HepG2 (cell line): Measurements from ENCODE around the gene KIF3C. TPM values are rescaled to one million over a fixed set of nuclear protein-coding genes. Genes with fewer than 3 reads are reported as not detected.

ENCODE experiments used
- ATF7-NPFF ChIP-seq: sonication (generic); formaldehyde crosslinking; IDR thresholded peaks from 2 replicates; pipeline ENCODE4 v1.8.1; 2023; ENCODE audit warnings: mild to moderate bottlenecking, low read depth, missing genetic modification reagents, moderate library complexity
- CHD4 ChIP-seq: fragments of 200-600 bp; sonication (generic); IDR thresholded peaks from 2 replicates; pipeline ENCODE4 v1.7.0; 2017; ENCODE audit warnings: mild to moderate bottlenecking, low read length, borderline replicate concordance
- GPBP1L1 ChIP-seq: sonication (generic); formaldehyde crosslinking; IDR thresholded peaks from 2 replicates; pipeline ENCODE4 v1.5.0; 2020; ENCODE audit warnings: mild to moderate bottlenecking, missing genetic modification reagents
- NR2F6 ChIP-seq, 2 experiments: IDR thresholded peaks; 2 replicates each; pipeline ENCODE4 v1.6.1; 2016; ENCODE audit warnings: antibody characterized with exemption in 1 of 2, mild to moderate bottlenecking in 1 of 2
- RAD21 ChIP-seq: fragments of 450-650 bp; formaldehyde crosslinking; IDR thresholded peaks from 2 replicates; pipeline ENCODE4 v1.5.0; 2020; ENCODE audit warnings: mild to moderate bottlenecking
- STAT5B ChIP-seq: sonication (generic); formaldehyde crosslinking; IDR thresholded peaks from 2 replicates; pipeline ENCODE4 v1.4.0; 2020; ENCODE audit warnings: missing genetic modification reagents
- ZNF350 ChIP-seq: sonication (generic); formaldehyde crosslinking; IDR thresholded peaks from 2 replicates; pipeline ENCODE4 v1.4.0; 2020; ENCODE audit warnings: mild to moderate bottlenecking, low read depth, missing genetic modification reagents, borderline replicate concordance
- ZNF382 ChIP-seq: sonication (generic); formaldehyde crosslinking; IDR thresholded peaks from 2 replicates; pipeline ENCODE4 v1.5.0; 2020; ENCODE audit warnings: missing genetic modification reagents, mild to moderate bottlenecking, borderline replicate concordance
- ZNF550 ChIP-seq: sonication (generic); formaldehyde crosslinking; IDR thresholded peaks from 2 replicates; pipeline ENCODE4 v1.4.0; 2020; ENCODE audit warnings: mild to moderate bottlenecking, missing genetic modification reagents, borderline replicate concordance
- ZSCAN20 ChIP-seq: sonication (generic); formaldehyde crosslinking; IDR thresholded peaks from 2 replicates; pipeline ENCODE4 v1.4.0; 2020; ENCODE audit warnings: missing genetic modification reagents, mild to moderate bottlenecking, borderline replicate concordance
- ZSCAN21 ChIP-seq: sonication (generic); formaldehyde crosslinking; IDR thresholded peaks from 2 replicates; pipeline ENCODE4 v1.8.0; 2022; ENCODE audit warnings: mild to moderate bottlenecking, missing genetic modification reagents, moderate library complexity, borderline replicate concordance
- polyA plus RNA-seq, 8 experiments: library from polyadenylated mRNA; depleted of rRNA in 3 of 8; stranded (reverse) in 7 of 8; unstranded in 1 of 8; fragments of >200 nt; fragmentation: Illumina TruSeq in 4 of 8; extraction: Trizol in 4 of 8; gene quantifications; 2 replicates each; pipeline versions ENCODE4 v1.2.1 to v1.2.3, GENCODE V29; 2011 to 2016; ENCODE audit warnings: low read depth in 4 of 8, missing spikeins in 1 of 8, mixed read lengths in 1 of 8; ENCODE audit not compliant: insufficient read depth in 1 of 8
- total RNA-seq, 5 experiments: library from RNA; depleted of rRNA; stranded (reverse); fragments of >200 nt; fragmentation: Illumina TruSeq; extraction: Trizol; gene quantifications; 2 replicates each; pipeline ENCODE4 v1.2.3, GENCODE V29; 2016; ENCODE audit warnings: low read depth in 1 of 5
- TF ChIP-seq, protein P1 (sequence below), 2 experiments: sonication (generic) in 1 of 2; formaldehyde crosslinking in 1 of 2; IDR thresholded peaks; 2 replicates each; pipeline versions ENCODE4 v1.4.0 to v1.6.1; 2016 to 2020; ENCODE audit warnings: borderline replicate concordance in 1 of 2, low read depth in 1 of 2, mild to moderate bottlenecking in 1 of 2, missing genetic modification reagents in 1 of 2
- TF ChIP-seq, protein P2 (sequence below): sonication (generic); formaldehyde crosslinking; IDR thresholded peaks from 2 replicates; pipeline ENCODE4 v1.5.1; 2020; ENCODE audit warnings: missing genetic modification reagents, mild to moderate bottlenecking, borderline replicate concordance
- TF ChIP-seq, protein P3 (sequence below): sonication (generic); formaldehyde crosslinking; IDR thresholded peaks from 2 replicates; pipeline ENCODE4 v1.8.1; 2023; ENCODE audit warnings: mild to moderate bottlenecking, missing genetic modification reagents
- TF ChIP-seq, protein P4 (sequence below), 2 experiments: fragments of 450-650 bp in 1 of 2; sonication (generic) in 1 of 2; formaldehyde crosslinking; IDR thresholded peaks; 2 replicates each; pipeline versions ENCODE4 v1.5.0 to v1.8.0; 2020 to 2022; ENCODE audit warnings: mild to moderate bottlenecking in 1 of 2, missing genetic modification reagents in 1 of 2

KIF3C gene
- total and polyA plus RNA-seq, 2 of the 13 experiments (the other 11 are each of a cell fraction or from before 2014, with no cell fraction given), result 3.6 to 4.9 TPM

- TF ChIP-seq NR2F6 (IDR thresholded peaks at IDR 0.05) (0 out of 2 replicates have a peak, but pooled peaks have one; percentile 32), NR2F6 (CRISPR knock-in tag; IDR thresholded peaks at IDR 0.05) (peak; percentile 70), STAT5B (CRISPR knock-in tag) (no peak), GPBP1L1 (CRISPR knock-in tag) (no peak), ZSCAN21 (CRISPR knock-in tag) (0 out of 2 replicates have a peak, but pooled peaks have one; percentile 69), ZNF550 (no peak), ZNF350 (CRISPR knock-in tag) (peak; percentile 71; the same call in 1 of the 2 replicates), ZNF382 (CRISPR knock-in tag) (no peak), CHD4 (0 out of 2 replicates have a peak, but pooled peaks have one; percentile 59), RAD21 (CRISPR knock-in tag) (peak; percentile 58), ATF7-NPFF (CRISPR knock-in tag) (peak; percentile 88), ZSCAN20 (CRISPR knock-in tag) (peak; percentile 99)
- TF ChIP-seq, protein P1, sequence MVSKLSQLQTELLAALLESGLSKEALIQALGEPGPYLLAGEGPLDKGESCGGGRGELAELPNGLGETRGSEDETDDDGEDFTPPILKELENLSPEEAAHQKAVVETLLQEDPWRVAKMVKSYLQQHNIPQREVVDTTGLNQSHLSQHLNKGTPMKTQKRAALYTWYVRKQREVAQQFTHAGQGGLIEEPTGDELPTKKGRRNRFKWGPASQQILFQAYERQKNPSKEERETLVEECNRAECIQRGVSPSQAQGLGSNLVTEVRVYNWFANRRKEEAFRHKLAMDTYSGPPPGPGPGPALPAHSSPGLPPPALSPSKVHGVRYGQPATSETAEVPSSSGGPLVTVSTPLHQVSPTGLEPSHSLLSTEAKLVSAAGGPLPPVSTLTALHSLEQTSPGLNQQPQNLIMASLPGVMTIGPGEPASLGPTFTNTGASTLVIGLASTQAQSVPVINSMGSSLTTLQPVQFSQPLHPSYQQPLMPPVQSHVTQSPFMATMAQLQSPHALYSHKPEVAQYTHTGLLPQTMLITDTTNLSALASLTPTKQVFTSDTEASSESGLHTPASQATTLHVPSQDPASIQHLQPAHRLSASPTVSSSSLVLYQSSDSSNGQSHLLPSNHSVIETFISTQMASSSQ (IDR thresholded peaks at IDR 0.05; ENCODE audit: low read depth), result 0 out of 2 replicates have a peak, but pooled peaks have one; percentile 10
- TF ChIP-seq, protein P1 (CRISPR knock-in tag; IDR thresholded peaks at IDR 0.05; ENCODE audit: borderline replicate concordance), result no peak; the same call in 1 of the 2 replicates
- TF ChIP-seq, protein P2, sequence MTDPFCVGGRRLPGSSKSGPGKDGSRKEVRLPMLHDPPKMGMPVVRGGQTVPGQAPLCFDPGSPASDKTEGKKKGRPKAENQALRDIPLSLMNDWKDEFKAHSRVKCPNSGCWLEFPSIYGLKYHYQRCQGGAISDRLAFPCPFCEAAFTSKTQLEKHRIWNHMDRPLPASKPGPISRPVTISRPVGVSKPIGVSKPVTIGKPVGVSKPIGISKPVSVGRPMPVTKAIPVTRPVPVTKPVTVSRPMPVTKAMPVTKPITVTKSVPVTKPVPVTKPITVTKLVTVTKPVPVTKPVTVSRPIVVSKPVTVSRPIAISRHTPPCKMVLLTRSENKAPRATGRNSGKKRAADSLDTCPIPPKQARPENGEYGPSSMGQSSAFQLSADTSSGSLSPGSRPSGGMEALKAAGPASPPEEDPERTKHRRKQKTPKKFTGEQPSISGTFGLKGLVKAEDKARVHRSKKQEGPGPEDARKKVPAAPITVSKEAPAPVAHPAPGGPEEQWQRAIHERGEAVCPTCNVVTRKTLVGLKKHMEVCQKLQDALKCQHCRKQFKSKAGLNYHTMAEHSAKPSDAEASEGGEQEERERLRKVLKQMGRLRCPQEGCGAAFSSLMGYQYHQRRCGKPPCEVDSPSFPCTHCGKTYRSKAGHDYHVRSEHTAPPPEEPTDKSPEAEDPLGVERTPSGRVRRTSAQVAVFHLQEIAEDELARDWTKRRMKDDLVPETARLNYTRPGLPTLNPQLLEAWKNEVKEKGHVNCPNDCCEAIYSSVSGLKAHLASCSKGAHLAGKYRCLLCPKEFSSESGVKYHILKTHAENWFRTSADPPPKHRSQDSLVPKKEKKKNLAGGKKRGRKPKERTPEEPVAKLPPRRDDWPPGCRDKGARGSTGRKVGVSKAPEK (CRISPR knock-in tag), result no peak
- TF ChIP-seq, protein P3, sequence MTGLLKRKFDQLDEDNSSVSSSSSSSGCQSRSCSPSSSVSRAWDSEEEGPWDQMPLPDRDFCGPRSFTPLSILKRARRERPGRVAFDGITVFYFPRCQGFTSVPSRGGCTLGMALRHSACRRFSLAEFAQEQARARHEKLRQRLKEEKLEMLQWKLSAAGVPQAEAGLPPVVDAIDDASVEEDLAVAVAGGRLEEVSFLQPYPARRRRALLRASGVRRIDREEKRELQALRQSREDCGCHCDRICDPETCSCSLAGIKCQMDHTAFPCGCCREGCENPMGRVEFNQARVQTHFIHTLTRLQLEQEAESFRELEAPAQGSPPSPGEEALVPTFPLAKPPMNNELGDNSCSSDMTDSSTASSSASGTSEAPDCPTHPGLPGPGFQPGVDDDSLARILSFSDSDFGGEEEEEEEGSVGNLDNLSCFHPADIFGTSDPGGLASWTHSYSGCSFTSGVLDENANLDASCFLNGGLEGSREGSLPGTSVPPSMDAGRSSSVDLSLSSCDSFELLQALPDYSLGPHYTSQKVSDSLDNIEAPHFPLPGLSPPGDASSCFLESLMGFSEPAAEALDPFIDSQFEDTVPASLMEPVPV (CRISPR knock-in tag), result no peak; the same call in 1 of the 2 replicates
- TF ChIP-seq, protein P4, sequence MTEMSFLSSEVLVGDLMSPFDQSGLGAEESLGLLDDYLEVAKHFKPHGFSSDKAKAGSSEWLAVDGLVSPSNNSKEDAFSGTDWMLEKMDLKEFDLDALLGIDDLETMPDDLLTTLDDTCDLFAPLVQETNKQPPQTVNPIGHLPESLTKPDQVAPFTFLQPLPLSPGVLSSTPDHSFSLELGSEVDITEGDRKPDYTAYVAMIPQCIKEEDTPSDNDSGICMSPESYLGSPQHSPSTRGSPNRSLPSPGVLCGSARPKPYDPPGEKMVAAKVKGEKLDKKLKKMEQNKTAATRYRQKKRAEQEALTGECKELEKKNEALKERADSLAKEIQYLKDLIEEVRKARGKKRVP (CRISPR knock-in tag; IDR thresholded peaks at IDR 0.05), result no peak; a peak in 1 of 4 replicates
Observed at GRCh38 chr2:25878361-25879132, 103.8 kb downstream of the KIF3C start, which contains the start of gene ASXL2 (continued).
